ENCODE results near the gene RERE. TPM values are rescaled to one million over a fixed set of nuclear protein-coding genes. Genes with fewer than 3 reads are reported as not detected.

The RERE gene
- total and polyA plus RNA-seq, 2 experiments from 2014 or later, result 148 to 170 TPM

DNA sequence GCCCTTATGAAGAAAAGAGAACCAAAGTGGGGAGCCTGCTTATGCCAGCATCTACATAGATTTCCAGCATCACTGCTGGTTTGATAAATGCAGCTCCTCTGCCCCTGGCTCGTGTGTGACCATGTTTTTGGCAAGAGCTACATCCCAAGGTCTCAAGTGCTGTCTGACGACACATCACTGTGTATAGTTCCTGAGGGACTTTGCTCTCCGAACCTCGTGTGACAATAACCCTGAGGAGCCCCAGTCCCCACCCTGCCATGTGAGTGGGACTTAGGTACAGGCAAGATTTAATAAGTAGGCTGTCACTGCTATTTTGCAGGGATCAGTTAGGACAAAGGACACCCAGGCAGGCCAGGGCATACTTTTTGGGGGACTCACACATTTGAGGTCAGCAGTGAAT lies 28.8 kb upstream of the RERE start (continued):
- TF ChIP-seq REST (IDR thresholded peaks at IDR 0.05; ENCODE audit: unreplicated experiment), result no peak
- no peak for TF ChIP-seq STAT1 (IDR thresholded peaks at IDR 0.05; ENCODE audit: unreplicated experiment)
- TF ChIP-seq EZH2 (IDR thresholded peaks at IDR 0.05; ENCODE audit: low read depth, unreplicated experiment), result no peak

GRCh38 chr1:8845104-8846097 lies 28.0 kb upstream of the RERE start:
- H3K9me2 ChIP-seq (ENCODE audit: insufficient read depth), result no peaks in the 10 kb centered on the region
- no peaks in the 10 kb centered on the region for H3K36me3 ChIP-seq (ENCODE audit: insufficient read depth)
- no peaks in the 10 kb centered on the region for H3K79me2 ChIP-seq (replicated peaks; ENCODE audit: insufficient read depth)
- Mint-ChIP-seq H3K4me3 (no peak overlapping the region), H3K9me3 (peaks cover 3% of the 10 kb centered on the region; the same call in 1 of the 3 replicates), H3K27me3 (ENCODE audit: insufficient read depth, low read depth, poor library complexity) (peaks cover 15% of the 10 kb centered on the region), H3K36me3 (ENCODE audit: low read depth) (peaks cover 3% of the 10 kb centered on the region; the same call in 1 of the 3 replicates), H3K4me1 (peaks cover 4% of the 10 kb centered on the region; the same call in 2 of the 3 replicates), H3K27ac (no peak overlapping the region)
- H3K4me3 ChIP-seq, result no peak overlapping the region
- no peaks in the 10 kb centered on the region for H3K27me3 ChIP-seq (ENCODE audit: insufficient read depth)
- H4K20me1 ChIP-seq (replicated peaks; ENCODE audit: insufficient read depth), result no peaks in the 10 kb centered on the region
- no peaks in the 10 kb centered on the region for H3F3A ChIP-seq (replicated peaks; ENCODE audit: low read depth)
- TF ChIP-seq, protein P1, sequence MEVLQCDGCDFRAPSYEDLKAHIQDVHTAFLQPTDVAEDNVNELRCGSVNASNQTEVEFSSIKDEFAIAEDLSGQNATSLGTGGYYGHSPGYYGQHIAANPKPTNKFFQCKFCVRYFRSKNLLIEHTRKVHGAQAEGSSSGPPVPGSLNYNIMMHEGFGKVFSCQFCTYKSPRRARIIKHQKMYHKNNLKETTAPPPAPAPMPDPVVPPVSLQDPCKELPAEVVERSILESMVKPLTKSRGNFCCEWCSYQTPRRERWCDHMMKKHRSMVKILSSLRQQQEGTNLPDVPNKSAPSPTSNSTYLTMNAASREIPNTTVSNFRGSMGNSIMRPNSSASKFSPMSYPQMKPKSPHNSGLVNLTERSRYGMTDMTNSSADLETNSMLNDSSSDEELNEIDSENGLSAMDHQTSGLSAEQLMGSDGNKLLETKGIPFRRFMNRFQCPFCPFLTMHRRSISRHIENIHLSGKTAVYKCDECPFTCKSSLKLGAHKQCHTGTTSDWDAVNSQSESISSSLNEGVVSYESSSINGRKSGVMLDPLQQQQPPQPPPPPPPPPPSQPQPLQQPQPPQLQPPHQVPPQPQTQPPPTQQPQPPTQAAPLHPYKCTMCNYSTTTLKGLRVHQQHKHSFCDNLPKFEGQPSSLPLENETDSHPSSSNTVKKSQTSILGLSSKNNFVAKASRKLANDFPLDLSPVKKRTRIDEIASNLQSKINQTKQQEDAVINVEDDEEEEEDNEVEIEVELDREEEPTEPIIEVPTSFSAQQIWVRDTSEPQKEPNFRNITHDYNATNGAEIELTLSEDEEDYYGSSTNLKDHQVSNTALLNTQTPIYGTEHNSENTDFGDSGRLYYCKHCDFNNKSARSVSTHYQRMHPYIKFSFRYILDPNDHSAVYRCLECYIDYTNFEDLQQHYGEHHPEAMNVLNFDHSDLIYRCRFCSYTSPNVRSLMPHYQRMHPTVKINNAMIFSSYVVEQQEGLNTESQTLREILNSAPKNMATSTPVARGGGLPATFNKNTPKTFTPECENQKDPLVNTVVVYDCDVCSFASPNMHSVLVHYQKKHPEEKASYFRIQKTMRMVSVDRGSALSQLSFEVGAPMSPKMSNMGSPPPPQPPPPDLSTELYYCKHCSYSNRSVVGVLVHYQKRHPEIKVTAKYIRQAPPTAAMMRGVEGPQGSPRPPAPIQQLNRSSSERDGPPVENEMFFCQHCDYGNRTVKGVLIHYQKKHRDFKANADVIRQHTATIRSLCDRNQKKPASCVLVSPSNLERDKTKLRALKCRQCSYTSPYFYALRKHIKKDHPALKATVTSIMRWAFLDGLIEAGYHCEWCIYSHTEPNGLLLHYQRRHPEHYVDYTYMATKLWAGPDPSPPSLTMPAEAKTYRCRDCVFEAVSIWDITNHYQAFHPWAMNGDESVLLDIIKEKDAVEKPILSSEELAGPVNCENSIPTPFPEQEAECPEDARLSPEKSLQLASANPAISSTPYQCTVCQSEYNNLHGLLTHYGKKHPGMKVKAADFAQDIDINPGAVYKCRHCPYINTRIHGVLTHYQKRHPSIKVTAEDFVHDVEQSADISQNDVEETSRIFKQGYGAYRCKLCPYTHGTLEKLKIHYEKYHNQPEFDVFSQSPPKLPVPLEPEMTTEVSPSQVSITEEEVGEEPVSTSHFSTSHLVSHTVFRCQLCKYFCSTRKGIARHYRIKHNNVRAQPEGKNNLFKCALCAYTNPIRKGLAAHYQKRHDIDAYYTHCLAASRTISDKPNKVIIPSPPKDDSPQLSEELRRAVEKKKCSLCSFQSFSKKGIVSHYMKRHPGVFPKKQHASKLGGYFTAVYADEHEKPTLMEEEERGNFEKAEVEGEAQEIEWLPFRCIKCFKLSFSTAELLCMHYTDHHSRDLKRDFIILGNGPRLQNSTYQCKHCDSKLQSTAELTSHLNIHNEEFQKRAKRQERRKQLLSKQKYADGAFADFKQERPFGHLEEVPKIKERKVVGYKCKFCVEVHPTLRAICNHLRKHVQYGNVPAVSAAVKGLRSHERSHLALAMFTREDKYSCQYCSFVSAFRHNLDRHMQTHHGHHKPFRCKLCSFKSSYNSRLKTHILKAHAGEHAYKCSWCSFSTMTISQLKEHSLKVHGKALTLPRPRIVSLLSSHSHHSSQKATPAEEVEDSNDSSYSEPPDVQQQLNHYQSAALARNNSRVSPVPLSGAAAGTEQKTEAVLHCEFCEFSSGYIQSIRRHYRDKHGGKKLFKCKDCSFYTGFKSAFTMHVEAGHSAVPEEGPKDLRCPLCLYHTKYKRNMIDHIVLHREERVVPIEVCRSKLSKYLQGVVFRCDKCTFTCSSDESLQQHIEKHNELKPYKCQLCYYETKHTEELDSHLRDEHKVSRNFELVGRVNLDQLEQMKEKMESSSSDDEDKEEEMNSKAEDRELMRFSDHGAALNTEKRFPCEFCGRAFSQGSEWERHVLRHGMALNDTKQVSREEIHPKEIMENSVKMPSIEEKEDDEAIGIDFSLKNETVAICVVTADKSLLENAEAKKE (CRISPR knock-in tag; IDR thresholded peaks at IDR 0.05), result no peak
- TF ChIP-seq CTCF (conservative IDR thresholded peaks at IDR 0.05; ENCODE audit: low read depth in 2 of 2), result 0 out of 4 replicates have a peak, but pooled peaks of 1 of the 2 experiments have one; percentile 17
- no peak for ATAC-seq
- peak; percentile 30 for DNase-seq (ENCODE audit: low spot score)
- no peak overlapping the region for H3K4me2 ChIP-seq
- peak overlapping the region; percentile 4; the same call in 1 of the 2 replicates for H2AFZ ChIP-seq
- H3K27ac ChIP-seq (ENCODE audit: low read depth), result no peak overlapping the region
- no peaks in the 10 kb centered on the region for H3K4me1 ChIP-seq (ENCODE audit: insufficient read depth)
